Activated CD8-positive, alpha-beta memory T cell treated with anti-CD3 and anti-CD28 coated beads for 1 hour (primary cell): ENCODE results near the gene IWS1.

Experiments
- DNase-seq, 2 donors: peaks; one replicate each; pipeline ENCODE4 v3.0.0-alpha.2; 2020; ENCODE audit warnings: low read depth in 1 of 2; ENCODE audit errors: extremely low read depth in 1 of 2

The IWS1 gene

DNA sequence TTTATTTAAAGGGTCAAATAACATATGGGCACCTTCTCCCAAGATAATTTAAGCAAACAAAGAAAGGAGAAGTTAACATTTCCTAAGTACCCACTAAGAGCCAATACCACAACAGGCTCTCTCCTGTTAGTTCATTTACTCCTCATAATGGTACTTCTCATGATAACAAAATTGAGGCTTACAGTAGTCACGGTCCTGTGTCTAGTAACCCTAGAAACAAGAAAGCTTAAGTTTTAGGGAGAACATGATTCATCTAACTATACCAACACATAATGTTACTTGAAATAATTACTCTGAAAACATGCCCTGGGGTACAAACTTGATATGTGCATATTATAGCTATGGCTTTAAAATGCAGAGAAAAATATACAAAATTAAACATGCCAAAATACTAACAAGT is 19.8 kb downstream of the IWS1 start:
- no peak for DNase-seq

DNA sequence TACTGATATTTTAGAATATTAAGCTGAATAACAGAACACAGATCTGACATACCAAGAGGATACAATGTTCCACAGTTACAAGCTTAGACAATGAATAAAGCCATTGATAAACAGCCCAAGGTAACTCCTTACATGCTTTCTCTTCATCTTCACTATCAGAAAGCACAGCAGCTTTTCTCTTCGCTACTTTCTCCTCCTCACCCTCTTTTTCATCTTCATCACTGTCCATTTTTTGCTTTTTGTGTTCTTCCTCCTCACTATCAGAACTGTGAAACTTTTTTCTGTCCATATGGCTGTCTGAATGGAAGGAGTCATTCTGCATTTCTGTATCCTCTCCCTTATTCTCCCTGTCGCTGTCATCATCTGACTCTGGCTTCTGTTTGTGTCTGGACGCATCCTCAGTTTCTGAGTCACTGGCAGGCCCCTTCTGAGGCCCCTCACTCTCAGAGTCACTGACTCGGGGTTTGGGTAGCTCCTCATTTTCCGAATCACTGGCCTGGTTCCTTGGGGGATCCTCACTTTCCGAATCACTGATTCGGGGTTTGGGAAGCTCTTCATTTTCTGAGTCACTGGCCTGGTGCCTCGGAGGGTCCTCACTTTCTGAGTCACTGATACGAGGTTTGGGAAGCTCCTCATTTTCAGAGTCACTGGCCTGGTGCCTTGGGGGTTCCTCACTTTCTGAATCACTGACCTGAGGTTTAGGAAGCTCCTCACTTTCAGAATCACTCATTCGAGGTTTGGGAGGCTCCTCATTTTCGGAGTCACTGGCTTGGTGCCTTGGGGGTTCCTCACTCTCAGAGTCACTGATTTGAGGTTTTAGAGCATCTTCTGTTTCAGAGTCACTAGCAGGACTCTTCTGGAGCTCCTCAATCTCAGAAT is 21.5 kb downstream of the IWS1 start:
- DNase-seq: no peak

DNA sequence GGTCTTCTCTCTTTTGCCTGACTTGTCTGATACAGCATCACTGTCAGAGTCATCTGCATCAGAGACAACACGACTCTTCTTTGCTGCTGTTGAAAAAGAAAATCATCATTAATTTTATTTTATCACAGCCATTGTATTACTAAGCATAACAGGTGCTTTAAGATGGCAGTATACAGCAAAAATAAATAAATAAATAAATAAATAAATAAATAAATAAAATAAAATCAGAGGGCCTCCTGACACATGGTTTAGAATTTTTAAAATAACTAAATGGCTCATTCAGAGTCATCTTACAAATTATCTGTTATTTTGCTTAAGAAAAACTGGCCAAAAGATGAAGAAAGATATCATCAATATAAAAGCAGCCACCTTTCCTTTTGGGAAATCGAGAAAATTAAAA is 22.8 kb downstream of the IWS1 start:
- no peak for DNase-seq

DNA sequence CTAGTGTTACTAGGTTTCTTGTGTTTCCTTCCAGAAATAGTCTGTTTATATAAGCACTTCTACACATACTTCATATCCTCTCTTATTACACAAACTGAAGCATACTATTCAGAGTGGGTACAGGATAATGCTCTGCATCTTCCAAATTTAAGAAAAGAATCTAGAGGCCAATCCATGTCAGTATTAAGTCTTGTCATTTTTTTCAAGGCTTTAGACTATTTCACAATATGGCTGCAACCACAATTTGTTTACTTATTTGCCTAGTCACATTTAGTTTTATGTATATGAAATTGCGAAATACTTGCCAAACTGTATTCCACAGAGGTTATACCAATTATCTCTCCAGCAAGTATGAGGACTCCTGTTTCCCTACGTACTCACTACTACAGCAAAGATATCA is 27.9 kb downstream of the IWS1 start:
- no peak for DNase-seq

DNA sequence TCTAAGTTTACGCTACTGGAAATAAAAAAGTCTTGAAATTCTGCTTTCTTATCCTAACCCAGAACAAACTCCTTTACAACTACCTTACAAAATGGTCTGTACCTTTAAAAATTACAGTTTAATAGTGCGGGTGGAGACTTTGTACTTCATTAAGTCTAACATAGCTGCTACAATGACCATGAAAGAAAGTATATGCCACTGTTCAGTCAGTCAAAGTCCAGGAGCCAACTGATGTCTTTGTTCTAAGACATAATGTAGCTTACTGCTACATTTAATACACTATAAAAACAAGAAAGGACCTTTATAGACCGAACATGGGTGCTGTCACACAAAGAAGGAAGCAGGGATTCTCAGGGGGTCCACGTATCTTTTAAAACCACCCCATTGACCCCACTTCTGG is 36.0 kb downstream of the IWS1 start:
- DNase-seq: no peak

DNA sequence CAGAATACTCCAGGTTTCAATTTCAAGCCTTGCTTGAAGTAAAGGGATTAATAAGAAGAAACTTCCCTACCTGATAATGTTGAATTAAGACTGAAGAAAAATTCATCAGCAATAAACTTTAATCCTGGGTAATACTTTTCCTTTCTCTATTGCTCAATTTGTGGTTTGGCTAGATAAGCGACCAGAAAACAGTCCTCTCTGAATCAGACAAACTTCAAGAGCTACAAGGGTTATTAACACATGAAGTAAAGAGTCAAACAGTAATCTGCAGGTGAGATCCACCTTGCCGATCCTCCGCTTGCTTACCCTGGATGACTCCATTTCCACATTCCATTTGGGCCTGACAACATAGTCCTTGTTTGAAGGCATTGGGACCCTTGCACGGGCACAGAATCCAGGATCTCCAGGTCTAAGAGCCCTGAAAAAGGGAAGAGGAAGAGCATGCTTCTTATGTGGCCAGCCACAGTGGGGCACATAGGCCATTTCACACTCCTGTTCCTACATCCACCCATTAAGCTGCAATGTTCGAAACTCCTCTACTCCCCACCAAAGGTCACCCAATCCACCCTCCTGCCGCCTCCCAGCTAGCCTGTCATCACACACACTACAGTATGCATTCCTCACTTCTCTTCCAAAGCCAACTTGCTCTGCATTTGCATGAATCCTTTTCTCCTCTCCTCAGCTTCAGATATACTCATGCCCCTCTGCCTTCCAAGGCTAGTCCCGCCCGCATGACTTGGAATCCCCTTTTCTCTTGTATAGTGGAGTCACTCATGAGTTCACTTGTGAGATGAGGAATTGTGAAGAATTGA is 39.8 kb downstream of the IWS1 start:
- no peak for DNase-seq

DNA sequence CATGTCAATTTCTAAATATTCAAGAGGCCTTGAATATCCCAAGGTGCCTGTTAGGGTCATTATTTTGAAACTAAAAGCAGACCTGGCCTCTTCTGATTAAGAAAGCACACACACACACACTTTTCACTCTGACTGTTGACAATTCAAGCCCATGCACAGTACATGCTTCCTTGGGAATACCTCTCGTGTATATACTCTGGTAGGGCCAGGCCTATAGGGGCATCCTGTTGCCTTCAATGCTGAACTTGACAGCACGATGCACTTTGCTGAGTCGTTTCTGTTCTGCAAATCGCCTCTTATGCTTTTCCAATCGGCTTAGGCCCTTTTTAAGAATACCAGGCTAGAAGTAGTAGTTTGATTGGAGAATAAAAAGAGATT is 40.6 kb downstream of the IWS1 start:
- no peak for DNase-seq

DNA sequence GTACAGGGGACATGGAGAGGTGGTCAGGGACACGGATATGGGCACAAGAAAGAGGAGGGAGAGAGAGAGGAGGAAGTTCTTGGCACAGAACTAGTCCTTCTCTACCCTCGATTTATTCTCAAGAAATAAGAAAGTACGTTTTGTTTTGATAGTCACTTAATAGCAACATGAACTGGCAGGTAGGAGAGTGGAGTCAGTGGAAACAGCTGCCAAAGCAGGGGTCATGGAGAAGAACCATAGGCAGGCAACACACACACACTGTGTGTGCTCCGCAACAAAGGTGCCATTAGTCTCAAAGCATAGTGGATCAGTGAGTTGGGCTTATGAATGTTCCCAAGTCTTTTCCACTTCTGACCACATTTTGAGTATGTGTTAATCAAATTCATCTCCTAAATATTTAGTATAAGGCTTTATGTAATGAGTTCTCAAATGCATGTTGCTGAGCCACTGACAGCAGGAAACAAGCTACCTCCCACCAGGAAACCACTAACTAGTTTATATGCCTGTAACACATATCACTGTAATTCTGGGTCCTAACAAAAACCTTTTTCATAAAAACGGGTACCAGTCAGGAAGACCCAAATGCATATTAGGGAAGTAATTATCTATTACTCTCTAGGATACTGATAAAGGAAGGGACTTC is 41.1 kb downstream of the IWS1 start:
- no peak for DNase-seq

DNA sequence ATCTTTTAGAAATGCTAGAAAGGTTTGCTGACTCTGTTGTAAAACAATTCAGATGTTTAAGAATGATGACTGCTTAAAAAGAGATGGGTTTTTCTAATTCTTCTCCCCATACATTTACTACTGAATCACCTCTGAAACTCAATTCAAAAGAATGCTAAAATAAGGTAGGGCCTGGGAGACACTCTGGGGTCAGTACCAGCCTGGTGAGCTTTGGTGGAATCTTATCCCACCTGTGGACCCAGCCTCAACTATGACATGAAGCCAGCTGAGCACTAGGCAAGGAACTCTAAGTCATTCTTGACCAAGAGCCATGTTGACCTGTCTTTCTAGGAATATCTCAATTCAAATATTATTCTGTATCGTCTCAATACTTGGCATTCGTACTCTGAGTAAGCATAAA is 44.3 kb downstream of the IWS1 start:
- DNase-seq: no peak

DNA sequence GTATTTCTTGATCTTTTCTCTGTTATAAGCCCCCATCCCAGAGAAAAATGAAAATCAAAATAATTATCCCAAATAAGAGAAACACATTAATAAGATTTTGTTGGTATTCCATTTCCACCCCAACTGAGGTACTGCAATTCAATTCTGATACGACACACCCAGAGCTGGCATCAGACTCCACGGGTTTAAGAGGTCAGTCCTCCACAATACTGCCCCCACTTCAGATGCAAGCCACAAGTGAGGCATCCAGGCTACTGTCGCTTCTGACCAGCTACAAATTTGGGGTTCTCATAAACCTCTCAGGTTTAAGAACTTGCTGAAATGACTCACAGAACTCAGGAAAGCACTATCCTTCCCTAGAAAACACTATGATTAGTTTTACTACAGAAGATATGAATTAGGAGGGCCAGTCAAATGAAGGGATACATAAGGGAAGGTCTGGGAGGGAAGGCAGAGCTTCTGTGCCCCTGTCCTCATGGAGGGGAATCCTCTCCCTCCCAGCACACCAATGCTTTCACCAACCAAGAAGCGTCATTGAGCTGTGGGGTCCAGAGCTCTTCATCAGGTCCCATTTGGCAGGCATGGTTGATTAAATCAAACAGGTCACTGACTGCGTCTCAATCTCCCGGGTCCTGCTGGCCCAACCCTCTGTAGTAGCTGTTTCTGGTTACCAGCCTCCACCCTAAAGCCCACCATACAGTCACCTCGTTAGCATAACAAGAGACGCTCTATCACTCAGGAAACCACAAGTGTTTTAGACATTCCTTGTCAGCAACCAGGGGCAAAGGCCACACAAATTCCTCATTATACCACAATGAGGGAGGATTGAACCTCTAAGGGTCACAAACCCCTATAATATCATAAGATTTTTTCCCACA is 46.2 kb downstream of the IWS1 start:
- no peak for DNase-seq

DNA sequence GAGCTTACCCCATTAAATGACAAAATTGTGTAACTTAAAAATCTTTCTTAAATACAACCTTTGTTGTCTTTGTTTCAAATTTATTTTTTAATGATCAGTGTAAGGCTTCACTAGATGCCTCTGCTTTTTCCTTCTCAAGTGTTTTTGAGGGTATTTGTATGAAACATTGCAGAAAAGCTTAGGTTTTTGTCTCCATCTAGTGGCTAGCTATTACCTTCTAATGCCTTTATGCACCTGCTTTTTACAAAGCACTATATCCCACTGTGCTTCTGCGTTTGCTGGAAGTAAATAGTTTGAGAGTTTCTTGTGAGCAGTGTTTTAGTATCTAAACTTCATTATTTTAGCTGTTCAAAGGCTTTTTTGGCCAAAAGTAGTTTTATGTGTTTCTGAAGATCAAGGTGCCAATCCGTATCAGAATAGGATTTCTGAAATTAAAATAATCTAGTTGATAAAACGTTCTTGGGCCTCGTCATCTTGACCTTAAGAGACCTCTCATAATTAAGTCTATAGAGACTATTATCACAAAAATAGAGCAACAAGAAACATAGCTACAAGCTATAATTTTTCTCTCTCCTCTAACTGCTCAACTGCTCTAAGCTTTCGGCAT is 47.0 kb downstream of the IWS1 start:
- no peak for DNase-seq

DNA sequence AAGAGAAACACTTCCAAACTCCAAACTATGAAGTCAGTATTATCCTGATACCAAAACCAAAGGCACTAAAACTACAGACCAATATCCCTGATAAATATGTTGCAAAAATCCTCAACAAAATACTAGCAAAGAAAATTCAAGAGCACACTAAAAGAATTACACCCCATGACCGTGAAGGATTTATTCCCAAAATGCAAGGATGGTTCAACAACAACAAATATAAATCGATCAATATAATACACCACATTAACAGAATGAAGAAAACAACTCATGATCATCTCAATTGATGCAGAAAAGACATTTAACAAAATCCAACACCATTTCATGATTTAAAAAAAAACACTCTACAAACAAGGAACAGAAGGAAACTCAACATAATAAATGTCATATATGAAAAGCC is 50.5 kb downstream of the IWS1 start:
- DNase-seq: no peak

DNA sequence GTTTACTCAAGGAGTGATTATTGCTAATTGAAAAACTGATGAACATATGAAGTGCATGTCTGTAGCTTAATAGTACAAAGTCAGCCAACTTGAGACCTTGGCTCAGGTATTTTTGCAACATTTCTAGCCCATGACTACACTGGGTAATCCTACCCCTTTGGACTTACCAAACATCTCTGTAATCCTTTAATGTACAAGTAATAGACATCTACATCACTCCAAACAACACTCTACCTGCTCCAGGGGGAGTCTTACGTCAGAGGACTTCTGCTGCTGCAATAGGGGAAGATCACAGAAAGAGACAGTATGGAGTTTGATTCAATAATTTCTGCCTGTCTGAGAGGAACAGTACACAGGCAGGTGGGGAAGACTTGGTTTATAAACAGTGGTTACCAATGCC is 54.0 kb downstream of the IWS1 start:
- no peak for DNase-seq

DNA sequence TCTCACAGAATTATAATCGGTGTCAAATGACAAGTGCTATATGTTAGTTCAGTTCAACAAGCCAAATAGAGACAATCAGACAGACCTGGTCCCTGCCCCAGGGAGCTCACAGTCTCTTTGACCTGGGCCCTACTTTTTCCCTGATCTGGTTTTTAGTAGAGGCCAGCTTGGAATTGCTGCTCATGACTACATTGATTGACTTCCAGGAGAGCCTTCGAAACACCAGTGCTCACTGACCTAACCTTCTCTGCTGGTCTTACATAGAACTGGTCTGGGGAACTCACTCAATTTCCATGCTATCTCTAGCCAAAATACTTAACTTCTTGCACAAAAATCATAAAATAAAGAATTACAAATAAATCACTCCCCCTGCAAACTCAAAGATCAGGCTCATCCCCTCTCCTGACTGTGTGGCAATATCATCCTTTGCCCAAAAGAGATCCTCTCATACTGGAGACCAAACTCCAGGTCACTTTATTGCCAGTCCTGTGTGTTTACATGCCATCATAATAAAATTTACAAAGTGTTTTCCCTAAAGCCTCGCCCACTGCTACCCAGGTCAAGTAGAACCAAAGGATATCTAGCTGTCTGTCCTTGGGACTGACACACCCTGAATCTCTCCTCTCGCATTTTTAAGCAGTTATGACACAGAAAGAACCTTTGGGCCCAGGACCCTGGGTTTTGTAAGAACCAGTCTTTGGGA is 54.9 kb downstream of the IWS1 start:
- no peak for DNase-seq

DNA sequence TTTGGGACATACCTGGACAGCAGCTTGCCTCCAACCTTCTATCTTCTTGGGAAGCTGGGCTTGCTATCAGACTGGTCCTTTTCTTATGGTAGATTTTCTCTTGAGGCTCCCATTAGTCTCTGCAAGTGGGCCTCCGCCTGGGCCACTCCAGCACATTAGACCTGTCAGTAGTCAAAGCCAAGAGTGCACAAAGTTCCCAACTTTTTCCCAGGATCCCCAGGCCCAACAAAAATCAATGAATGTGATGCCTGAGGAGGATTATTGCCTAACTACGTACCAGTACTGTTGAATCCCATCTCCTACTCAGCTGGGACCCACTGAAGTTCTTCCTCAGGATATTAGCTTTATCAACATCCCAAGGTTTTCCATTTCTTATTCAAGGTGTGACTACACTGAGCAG is 56.3 kb downstream of the IWS1 start:
- no peak for DNase-seq

DNA sequence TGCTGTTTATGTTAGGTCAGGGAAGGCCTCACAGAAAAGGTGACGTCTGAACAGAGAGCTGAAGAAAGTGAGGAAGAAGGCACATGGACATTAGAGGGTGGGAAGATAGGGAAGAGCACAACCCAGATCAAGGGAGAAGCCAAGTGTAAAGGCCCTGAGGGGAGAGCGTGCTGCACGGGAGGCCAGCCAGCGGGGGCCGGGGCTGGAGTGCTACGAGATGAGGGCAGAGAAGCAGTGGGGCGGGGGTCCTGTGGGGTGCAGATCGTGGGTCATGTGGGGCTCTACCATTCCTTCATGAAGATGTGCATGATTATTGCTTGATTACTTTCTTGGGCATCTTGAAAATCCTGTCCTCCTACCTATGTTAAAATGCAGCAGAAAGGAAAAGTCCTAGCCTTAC is 57.2 kb downstream of the IWS1 start:
- DNase-seq: no peak

DNA sequence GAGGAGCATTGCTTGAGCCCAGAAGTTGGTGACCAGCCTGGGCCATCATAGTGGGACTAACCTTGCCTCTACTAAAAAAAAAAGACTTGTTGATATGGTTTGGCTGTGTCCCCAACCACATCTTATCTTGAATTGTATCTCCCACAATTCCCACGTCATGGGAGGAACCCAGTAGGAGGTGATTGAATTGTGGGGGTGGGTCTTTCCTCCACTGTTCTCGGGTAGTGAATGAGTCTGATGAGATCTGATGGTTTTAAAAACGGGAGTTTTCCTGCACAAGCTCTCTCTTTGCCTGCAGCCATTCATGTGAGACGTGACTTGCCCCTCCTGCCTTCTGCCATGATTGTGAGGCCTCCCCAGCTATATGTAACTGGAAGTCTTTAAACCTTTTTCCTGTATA is 61.0 kb downstream of the IWS1 start:
- DNase-seq: no peak

DNA sequence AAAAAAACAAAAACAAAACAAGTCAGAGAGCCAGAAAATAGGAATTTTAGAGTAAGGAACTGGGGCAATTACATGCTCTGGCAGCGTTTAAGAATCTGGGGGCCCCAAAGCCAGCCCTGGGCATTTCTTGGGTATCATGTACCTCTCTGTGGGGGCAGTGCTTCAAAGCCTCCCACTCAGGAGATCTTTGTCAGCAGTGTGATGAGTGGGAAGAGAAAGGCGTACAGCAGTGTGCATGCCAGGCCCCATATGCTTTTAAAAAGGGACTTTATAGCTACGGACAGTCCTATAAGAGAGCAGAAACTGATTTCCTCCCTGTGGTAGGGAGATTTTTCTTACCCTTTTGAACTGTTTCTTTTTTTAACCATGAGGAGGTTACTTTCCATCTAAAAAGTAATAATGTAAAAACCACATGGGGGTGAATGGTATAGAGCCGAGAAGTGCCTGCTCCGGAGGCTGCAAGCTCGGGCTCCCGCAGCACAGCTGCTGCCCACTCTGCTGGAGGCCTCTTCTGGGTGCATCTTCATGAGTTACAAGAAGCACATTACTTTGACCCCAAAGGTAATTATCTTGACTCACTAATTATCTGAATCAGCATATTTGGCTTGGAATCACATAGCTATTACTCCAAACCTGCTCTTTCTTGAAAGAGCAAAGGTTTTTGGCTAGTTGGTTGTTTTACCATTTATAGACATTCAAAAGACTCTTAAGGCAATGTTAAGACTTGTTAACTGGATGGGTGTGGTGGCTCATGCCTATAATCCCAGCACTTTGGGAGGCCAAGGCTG is 61.6 kb downstream of the IWS1 start:
- DNase-seq: no peak
